Sigmoid colon (tissue), 3 donors: ENCODE data around the gene SLC16A8.

Source experiments
- CTCF ChIP-seq, 4 experiments: fragments of 450-650 bp in 3 of 4; fragments of 200-600 bp in 1 of 4; IDR thresholded peaks; one replicate each; pipeline ENCODE4 v1.5.1; 2016 to 2019; ENCODE audit warnings: antibody characterized with exemption in 4 of 4, mild to moderate bottlenecking in 3 of 4, moderate library complexity in 2 of 4
- POLR2A ChIP-seq, 2 donors: fragments of 450-650 bp; IDR thresholded peaks; one replicate each; pipeline ENCODE4 v1.6.1; 2016; ENCODE audit warnings: antibody characterized with exemption in 2 of 2, mild to moderate bottlenecking in 2 of 2, moderate library complexity in 2 of 2

GRCh38 chr22:38073150-38074130, 10.5 kb downstream of the SLC16A8 start:
- no peak for TF ChIP-seq CTCF (IDR thresholded peaks at IDR 0.05)
- TF ChIP-seq POLR2A (IDR thresholded peaks at IDR 0.05), result no peak
